ENCODE data around the gene LRRFIP1.
"Not testable (repeated sequence)": the region's sequence is repeated elsewhere in the genome, so short reads cannot be mapped to it uniquely, and the experiment has no call there.

Gene LRRFIP1

DNA sequence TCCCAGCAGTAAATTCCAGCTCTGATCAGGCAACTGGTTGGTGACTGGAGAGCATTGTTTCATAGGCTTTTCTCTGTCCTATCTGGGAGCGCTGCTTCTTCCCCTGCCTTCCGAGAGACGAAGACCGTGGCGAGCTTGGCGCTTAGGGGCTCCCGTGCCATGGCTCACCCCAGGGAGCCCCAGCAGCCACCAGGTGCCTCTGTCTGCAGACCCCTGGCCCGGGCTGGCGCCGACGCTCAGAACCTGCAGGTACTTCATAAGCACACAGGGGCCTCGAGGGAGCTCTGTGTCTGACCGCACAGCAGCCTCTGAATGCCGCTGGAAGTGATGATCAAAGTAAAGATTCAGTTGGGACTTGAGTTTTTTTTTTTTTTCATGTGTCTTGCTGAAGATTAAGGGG lies 152.1 kb downstream of the LRRFIP1 start:
- no peaks in the 10 kb centered on the region for H3K9me3 ChIP-seq (ENCODE audit: severe bottlenecking)
- no peak for DNase-seq (ENCODE audit: low spot score)

DNA sequence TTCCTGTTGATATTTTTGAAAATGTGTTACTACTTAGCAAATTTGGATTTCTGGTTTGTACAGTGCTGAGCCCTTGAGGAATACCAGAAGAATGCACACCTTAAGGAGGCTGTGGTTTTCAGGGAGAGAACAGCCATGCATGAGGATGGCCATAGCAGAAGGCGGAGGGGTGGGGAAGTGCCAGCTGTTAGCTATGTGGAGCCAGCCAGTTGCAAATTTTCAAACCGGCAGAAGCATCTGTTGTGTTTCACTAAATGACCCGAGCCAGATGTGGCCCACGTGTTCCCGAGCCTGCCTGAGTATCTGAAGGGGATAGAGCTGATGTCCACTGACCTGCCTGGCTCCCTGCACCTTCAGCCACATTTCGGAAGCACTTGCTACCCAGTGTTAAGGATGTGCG lies 154.8 kb downstream of the LRRFIP1 start:
- no peak for DNase-seq (ENCODE audit: low spot score)
- H3K36me3 ChIP-seq (ENCODE audit: low read depth): peaks cover 44% of the 10 kb centered on the region

More for the DNA sequence above, 152.1 kb downstream of the LRRFIP1 start:
- no peak for ATAC-seq (ENCODE audit: low read depth)
- Histone ChIP-seq H3K4me1 (ENCODE audit: insufficient read depth, poor library complexity, severe bottlenecking) (no peaks in the 10 kb centered on the region), H3K27me3 (ENCODE audit: insufficient read depth, poor library complexity, severe bottlenecking) (no peaks in the 10 kb centered on the region), H3K27ac (ENCODE audit: poor library complexity, severe bottlenecking) (no peak overlapping the region), H3K36me3 (ENCODE audit: low read depth) (peaks cover 70% of the 10 kb centered on the region), H3K4me3 (ENCODE audit: severe bottlenecking) (no peak overlapping the region)
- TF ChIP-seq, protein P1, sequence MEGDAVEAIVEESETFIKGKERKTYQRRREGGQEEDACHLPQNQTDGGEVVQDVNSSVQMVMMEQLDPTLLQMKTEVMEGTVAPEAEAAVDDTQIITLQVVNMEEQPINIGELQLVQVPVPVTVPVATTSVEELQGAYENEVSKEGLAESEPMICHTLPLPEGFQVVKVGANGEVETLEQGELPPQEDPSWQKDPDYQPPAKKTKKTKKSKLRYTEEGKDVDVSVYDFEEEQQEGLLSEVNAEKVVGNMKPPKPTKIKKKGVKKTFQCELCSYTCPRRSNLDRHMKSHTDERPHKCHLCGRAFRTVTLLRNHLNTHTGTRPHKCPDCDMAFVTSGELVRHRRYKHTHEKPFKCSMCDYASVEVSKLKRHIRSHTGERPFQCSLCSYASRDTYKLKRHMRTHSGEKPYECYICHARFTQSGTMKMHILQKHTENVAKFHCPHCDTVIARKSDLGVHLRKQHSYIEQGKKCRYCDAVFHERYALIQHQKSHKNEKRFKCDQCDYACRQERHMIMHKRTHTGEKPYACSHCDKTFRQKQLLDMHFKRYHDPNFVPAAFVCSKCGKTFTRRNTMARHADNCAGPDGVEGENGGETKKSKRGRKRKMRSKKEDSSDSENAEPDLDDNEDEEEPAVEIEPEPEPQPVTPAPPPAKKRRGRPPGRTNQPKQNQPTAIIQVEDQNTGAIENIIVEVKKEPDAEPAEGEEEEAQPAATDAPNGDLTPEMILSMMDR (IDR thresholded peaks at IDR 0.05; ENCODE audit: poor library complexity, severe bottlenecking): no peak

DNA sequence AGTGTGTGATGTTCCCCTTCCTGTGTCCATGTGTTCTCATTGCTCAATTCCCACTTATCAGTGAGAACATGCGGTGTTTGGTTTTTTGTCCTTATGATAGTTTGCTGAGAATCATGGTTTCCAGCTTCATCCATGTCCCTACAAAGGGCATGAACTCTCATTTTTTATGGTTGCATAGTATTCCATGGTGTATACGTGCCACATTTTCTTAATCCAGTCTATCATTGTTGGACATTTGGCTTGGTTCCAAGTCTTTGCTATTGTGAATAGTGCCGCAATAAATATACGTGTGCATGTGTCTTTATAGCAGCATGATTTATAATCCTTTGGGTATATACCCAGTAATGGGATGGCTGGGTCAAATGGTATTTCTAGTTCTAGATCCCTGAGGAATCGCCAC lies 156.3 kb downstream of the LRRFIP1 start:
- not testable (repeated sequence) for H3K4me3 ChIP-seq (ENCODE audit: severe bottlenecking); H3K27ac ChIP-seq (ENCODE audit: poor library complexity, severe bottlenecking); DNase-seq (ENCODE audit: low spot score); H3K9me3 ChIP-seq (ENCODE audit: severe bottlenecking); H3K27me3 ChIP-seq (ENCODE audit: insufficient read depth, poor library complexity, severe bottlenecking); ATAC-seq (ENCODE audit: low read depth); H3K4me1 ChIP-seq (ENCODE audit: insufficient read depth, poor library complexity, severe bottlenecking)
- H3K36me3 ChIP-seq (ENCODE audit: low read depth): peaks cover 32% of the 10 kb centered on the region

More for the DNA sequence above, 154.8 kb downstream of the LRRFIP1 start:
- Histone ChIP-seq H3K4me1 (ENCODE audit: insufficient read depth, poor library complexity, severe bottlenecking) (no peaks in the 10 kb centered on the region), H3K27me3 (ENCODE audit: insufficient read depth, poor library complexity, severe bottlenecking) (no peaks in the 10 kb centered on the region), H3K27ac (ENCODE audit: poor library complexity, severe bottlenecking) (no peak overlapping the region), H3K9me3 (ENCODE audit: severe bottlenecking) (no peaks in the 10 kb centered on the region), H3K4me3 (ENCODE audit: severe bottlenecking) (no peak overlapping the region)
- TF ChIP-seq, protein P1 (IDR thresholded peaks at IDR 0.05; ENCODE audit: poor library complexity, severe bottlenecking): no peak
- ATAC-seq (ENCODE audit: low read depth): peak; percentile 21; the same call in 1 of the 3 replicates

DNA sequence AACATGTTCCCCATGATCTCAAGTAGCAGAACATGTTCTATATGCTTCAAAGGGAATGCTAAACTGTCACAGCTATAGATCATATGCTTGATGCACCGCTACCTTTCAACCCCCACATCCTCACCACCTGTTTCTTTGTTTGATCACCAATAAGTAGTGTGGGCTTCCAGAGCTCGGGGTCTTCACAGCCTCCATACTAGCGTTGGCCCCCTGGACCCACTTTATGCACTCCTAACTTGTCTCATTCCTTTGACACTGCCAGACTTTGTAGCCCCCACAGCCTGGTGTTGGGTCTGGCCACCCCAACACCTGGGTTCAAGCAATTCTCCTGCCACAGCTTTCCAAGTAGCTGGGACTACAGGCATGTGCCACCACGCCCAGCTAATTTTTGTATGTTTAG lies 159.5 kb downstream of the LRRFIP1 start:
- Histone ChIP-seq H3K4me1 (ENCODE audit: insufficient read depth, poor library complexity, severe bottlenecking) (no peaks in the 10 kb centered on the region), H3K27me3 (ENCODE audit: insufficient read depth, poor library complexity, severe bottlenecking) (no peaks in the 10 kb centered on the region), H3K36me3 (ENCODE audit: low read depth) (peaks cover under 1% of the 10 kb centered on the region; the same call in 1 of the 2 replicates), H3K27ac (ENCODE audit: poor library complexity, severe bottlenecking) (no peak overlapping the region), H3K4me3 (ENCODE audit: severe bottlenecking) (no peak overlapping the region), H3K9me3 (ENCODE audit: severe bottlenecking) (no peaks in the 10 kb centered on the region)
- ATAC-seq (ENCODE audit: low read depth): no peak
- TF ChIP-seq, protein P1 (IDR thresholded peaks at IDR 0.05; ENCODE audit: poor library complexity, severe bottlenecking): no peak
- no peak for DNase-seq (ENCODE audit: low spot score)

DNA sequence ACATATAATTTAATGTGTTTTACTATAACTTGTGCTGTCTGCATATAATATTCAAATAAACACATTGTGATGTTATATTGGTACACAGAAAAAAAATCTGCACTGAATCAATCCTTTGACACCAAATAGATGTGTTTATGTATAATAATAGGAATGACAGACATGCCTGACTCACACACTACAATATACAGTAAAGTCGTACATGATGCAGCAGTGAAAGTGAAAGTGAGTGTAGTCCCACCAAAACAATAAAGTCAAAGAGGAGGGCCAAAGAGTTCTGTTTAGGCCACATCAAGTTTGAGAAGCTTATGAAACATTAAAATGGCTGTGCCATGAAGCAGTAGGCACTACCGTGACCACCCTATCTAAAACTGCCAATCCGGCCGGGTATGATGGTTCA lies 163.0 kb downstream of the LRRFIP1 start:
- peak; percentile 31; the same call in 1 of the 3 replicates for ATAC-seq (ENCODE audit: low read depth)
- DNase-seq (ENCODE audit: low spot score): no peak

More for the DNA sequence above, 163.0 kb downstream of the LRRFIP1 start:
- H3K4me1 ChIP-seq (ENCODE audit: insufficient read depth, poor library complexity, severe bottlenecking): no peaks in the 10 kb centered on the region
- no peaks in the 10 kb centered on the region for H3K27me3 ChIP-seq (ENCODE audit: insufficient read depth, poor library complexity, severe bottlenecking)
- TF ChIP-seq, protein P1 (IDR thresholded peaks at IDR 0.05; ENCODE audit: poor library complexity, severe bottlenecking): no peak
- H3K36me3 ChIP-seq (ENCODE audit: low read depth): no peaks in the 10 kb centered on the region
- H3K9me3 ChIP-seq (ENCODE audit: severe bottlenecking): peaks cover 2% of the 10 kb centered on the region
- no peak overlapping the region for H3K4me3 ChIP-seq (ENCODE audit: severe bottlenecking)
- no peak overlapping the region for H3K27ac ChIP-seq (ENCODE audit: poor library complexity, severe bottlenecking)
